ENCODE measurements around the gene CPTP. TPM values are rescaled to one million over a fixed set of nuclear protein-coding genes. Genes with fewer than 3 reads are reported as not detected.

The CPTP gene
- total RNA-seq, 1 donor from 2014 or later, result 36.1 TPM

DNA sequence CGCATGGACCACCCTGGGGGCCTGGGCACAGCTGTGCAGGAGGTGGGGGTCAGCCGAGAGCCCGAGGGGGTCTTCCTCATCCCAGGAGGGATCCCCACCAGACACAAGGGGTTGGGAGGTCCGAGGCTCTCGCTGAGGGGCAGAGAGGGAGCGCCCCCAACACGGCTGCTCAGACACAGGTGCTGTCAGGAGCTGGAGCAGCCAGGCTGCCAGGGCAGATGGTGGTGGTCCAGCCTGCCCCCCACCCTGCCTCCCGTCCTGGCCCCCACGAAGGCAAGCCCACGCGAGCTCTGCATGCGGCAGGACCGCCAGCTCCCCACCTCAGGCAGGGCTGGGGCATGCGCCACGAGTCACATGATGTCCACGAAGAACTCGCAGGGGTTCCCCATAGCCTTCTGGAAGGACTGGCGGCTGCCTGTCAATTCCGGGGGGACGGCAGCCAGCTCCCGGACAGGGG, 11.2 kb downstream of the CPTP start:
- DNase-seq (ENCODE audit: low spot score), result no peak

DNA sequence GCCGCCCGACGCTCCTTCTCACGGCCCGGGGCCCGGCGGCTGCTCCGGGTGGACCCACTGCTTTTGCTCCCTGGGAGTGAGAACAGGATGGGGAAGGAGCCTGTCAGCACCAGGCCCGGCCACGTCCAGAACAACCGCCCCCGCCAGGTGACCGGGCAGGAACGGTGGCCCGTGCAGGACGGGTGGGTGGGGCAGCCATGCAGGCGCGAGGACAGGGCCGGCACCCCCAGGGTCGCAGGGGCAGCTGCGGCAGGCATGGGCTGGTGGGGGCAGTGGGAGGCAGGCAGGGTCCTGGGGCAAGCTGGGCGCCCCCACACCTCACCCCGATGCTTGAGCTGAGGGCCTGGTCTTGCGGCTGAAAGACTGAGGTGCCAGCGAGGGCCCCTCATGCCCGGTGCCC, 11.8 kb downstream of the CPTP start:
- DNase-seq (ENCODE audit: low spot score), result no peak

DNA sequence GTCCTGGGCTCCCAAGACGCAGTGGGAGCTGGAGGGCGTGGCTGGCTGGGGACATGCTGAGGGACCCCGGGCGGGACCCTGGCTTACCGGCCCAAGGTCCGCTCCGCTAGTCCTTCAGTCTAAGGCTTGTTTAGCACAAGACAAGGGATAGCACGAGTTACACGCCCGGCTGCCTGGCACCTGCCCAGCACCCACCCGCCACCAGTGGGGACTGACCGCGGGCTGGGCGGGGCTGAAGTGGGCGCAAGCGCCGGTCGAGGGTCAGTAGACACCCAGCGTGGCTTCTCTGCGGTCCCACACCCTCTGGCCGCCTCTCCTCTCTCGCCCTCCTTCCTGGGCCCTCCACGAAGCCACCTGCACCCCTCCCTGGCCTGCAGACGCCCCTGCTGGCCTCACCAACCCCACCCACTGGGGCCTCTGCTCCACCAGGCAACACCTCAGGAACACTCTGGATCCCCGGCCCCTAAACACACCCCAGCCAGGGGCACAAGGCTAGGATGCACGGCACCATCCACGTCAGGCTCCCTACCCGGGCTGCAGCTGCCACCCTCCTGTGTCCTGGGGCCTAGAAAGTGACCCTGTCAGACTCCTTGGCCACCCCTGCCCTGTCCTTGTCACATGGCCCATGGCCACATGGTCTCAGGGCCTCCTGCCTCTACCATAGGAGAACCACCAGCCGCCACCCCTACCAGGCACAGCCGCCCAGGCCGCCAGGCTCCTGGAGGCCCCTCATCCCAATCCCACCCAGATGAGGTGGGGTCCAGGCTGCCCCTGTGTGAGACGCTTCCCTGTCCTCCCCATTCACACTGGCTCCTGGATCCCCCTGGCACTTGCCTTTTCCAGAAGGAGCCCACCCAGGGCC, 12.6 kb downstream of the CPTP start:
- DNase-seq (ENCODE audit: low spot score), result no peak

DNA sequence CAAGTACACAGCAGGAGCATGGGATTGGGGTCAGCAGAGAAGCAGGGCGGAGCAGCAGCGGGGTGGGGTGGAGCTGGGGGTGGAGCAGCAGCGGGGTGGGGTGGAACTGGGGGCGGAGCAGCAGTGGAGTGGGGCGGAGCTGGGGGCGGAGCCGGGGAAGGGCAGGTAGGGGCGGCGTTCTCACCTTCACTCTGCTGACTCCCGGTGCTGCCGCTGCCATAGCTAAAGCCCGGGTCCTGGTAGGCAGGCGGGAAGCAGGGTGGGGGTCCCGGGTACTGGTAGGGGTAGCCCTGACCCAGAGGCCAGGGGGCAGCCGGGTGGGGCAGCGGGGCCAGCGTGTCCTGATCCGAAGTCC, 13.2 kb downstream of the CPTP start:
- DNase-seq (ENCODE audit: low spot score), result no peak

DNA sequence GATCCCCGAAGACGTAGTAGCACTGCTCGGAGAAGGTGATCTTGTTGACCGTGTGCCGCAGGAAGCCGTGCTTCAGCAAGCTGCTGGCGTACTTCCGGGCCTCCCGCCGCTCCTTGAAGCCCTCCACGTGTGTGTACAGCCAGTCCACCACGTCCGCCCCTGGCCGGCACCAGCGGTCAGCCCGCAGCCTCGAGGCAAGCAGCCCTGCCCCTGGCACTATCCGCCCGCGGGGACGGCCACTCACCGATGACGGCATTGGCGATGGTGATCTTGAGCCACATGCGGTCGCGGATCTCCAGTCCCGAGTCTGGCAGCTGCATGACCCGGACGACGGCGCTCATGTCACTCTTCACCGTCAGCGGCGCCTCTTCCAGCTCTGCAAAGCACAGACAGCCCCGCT, 13.7 kb downstream of the CPTP start:
- DNase-seq (ENCODE audit: low spot score), result no peak

DNA sequence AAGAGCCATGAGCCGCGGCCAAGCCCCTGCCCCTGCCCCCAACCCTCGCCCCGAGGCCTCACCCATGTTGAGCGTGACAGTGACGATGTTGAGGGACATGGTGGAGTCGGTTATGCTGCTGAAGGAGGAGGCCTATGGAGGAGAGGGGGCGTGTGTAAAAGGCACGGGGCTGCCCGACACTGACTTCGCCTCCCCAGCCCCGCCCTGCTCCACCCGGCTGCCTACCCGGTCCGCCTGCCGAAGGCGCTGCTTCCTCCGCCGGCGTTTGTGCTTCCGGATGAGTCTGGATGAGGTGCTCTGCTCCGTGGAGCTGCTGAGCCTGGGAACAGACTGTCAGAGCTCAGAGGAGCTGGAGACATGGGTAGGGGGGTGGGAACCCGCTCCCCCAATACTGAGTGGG, 15.6 kb downstream of the CPTP start:
- no peak for DNase-seq (ENCODE audit: low spot score)

DNA sequence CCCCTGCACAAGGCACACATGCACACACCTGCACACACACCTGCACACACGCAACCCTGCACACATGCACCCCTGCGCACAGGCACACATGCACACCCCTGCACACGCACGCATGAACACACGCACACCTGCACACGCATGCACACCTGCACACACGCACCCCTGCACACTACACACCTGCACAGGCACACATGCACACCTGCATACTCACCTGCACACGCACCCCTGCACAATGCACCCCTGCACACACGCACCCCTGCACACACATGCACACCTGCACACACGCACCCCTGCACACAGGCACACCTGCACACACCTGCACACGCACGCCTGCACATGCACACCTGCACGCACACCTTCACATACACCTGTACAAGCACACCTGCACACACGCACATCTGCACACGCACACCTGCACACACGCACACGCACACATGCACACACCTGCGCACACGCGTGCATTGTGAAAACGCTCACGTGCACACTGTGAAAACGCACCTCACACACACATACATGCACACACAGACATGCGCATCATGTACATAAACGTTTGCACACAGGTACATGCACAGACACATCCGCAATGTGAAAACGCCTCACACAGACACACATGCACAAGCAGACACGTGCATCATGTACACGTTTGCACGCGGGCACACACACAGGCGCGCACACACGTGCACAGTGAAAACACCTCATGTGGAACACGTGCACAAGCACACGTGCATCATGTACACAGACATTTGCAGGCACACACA, 16.4 kb downstream of the CPTP start:
- no peak for DNase-seq (ENCODE audit: low spot score)

DNA sequence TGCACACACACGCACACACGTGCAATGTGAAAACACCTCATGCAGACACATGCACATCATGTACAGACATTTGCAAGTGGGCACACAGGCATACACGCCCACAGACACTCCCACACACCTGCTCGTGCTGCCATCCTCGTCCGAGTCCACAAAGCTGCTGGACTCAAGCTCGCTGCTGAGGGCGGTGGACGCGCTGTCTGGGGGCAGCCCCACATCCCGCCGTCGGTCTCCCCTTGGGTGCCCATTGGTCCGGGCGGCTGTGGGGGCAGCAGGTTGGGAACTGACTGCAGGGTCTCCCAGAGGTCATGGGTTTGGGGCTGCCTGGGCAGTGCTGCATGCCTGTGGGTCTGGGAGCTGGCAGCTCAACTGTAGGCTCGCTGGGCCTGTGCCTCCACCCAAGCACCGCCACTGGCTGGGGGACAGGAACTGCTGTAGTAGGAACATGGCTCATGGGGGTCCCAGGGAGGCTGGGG, 17.0 kb downstream of the CPTP start:
- no peak for DNase-seq (ENCODE audit: low spot score)

DNA sequence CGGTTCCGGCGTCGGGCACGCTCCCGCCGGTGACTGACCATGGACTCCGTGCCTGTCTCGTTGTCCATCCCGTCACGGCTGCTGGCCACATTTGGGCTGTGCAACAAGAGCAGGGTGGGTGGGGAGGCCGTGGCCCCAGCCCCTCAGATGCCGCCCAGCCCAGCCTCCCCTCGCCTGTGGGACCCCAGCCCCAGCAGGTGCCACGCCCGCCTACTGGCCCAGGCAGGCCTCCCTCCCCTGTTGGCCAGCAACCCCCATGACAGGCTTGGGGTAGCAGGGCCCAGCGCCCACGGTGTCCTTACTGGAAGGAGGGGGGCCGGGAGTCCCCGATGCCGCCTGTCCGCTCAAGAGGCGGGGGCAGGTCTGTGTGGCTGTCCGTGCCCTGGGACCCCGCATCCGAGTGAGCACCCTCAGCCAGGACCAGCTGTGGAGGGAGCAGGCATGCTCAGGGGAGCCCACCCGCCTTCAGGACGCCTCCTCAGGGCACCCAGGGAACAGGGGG, 17.5 kb downstream of the CPTP start:
- DNase-seq (ENCODE audit: low spot score), result no peak

DNA sequence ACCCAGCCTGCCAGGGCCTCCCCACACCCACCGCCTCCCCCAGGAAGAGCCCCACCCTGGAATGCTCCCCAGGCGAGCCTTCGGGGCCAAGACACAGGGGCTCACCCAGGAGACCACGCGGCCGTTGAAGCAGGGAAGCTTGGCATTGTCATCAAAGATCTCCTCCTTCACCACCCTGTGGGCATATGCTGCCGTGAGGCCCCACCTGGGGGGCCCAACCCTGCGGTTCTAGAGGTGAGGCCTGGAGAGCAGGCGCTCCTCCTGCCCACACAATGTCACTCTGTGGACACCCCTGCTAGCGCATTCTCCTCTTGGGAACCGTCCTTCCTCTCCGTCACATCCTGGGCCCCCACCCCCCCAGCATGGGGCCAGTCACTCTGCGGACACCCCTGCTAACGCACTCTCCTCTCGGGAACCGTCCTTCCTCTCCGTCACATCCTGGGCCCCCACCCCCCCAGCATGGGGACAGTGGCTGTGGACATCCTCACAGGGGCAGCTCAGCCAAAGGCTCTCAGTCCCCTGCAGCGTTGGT, 18.0 kb downstream of the CPTP start:
- no peak for DNase-seq (ENCODE audit: low spot score)

DNA sequence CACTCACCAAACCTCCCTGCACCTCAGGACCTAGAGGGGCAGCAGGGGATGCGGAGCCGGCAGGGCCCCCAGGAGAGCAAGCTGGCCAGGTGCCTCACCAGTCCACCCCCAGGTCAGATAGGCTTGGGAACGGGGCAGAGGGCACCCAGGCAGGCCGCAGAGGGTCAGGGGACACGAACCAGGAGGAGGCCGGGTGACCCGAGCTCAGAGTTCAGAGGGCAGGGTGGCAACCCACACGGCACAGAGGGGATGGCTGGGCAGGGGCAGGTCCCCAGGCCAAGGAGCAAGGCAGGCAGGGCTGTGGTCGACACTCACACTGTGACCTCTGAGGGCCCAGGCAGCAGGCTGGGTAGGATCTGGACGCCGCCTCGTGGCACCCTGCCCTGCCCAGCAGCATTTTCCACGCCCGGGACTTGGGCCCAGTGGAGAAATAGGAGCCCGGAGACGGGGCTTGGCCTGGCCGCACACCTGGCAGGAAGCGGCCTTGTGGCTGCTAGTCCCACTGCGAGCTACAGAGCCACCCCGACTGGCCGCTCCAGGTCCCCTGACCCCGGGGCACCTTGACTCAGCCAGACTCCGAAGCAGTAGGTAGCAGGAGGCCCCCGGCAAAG, 19.3 kb downstream of the CPTP start:
- DNase-seq (ENCODE audit: low spot score), result no peak

DNA sequence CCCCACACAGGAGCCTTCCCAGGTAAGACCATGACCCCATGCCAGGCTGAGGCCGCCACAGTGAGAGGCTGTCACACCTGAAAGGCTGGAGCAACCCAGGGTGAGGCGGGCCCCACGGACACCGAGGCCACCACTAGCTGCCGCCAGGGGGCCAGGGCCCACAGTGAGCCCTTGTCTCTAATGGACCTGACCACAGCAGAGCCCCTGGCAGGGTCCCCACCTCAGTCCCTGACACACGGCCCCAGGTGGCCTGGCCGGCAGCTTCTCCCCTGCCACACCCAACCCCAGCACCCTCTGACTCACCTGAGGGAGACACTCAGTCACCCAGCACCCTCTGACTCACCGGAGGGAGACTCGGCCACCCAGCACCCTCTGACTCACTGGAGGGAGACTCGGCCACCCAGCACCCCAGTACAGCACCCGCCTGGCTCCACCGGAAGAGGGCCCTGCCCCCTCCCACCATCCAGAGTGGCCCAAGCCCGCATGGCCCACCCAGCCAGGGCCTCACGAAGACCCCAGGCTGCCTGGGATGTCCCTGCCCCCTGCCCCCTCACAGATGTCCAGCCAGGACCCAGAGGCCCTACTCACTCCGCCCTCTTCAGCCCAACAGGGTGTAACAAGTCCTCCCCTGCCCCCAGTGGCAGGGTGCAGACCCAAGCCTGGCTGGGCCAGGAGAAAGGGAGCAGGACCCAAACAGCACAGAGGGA, 20.2 kb downstream of the CPTP start:
- DNase-seq (ENCODE audit: low spot score), result no peak

DNA sequence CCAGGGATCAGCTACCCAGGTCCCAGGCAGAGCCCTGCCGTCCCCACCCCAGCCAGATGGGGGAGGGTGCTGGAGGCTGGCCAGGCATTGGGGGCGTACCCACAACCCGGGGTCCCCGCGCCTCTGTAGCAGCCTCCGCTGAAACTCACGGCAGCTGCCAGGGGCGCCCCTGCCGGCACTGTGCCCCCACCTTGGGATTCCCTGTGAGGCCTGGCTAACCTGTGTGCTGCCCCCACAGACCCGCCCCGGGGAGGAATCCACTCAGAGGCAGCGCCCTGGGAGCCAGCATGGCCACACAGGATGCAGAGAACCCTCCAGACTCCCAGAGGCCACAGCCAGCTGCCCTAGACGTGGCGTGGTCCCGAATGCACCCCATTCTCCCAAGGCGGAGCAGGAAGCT, 20.8 kb downstream of the CPTP start:
- no peak for DNase-seq (ENCODE audit: low spot score)

DNA sequence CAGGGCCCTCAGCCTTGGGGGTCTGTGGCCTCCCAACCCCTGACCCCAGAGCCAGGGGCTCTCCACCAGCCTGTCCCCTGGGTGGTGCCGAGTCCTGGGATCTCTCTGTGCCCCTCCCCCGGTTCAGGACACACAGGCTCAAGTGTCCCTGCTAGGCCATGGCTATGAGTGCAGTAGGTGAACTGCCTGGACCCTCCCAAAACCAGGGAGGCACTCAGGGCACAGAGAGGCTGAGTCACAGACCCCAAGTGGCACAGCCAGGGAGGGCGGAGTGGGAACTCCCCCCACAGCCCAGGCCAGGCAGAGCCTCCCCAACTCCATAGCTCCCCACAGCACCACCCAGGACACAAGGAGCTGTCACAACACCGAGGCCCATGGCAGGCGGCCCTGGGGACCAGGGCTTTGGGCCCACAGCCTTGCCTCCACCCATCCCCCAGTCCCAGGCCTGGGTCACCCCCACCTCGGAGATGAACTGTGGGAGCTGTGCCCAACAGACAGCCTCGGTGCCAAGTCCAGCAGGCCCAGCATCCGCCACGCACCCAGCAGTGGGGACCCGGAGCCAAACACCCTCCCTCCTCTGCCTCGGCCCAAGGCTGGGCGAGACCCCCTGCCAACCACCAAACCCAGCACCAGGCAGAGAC, 21.4 kb downstream of the CPTP start:
- DNase-seq (ENCODE audit: low spot score), result no peak

DNA sequence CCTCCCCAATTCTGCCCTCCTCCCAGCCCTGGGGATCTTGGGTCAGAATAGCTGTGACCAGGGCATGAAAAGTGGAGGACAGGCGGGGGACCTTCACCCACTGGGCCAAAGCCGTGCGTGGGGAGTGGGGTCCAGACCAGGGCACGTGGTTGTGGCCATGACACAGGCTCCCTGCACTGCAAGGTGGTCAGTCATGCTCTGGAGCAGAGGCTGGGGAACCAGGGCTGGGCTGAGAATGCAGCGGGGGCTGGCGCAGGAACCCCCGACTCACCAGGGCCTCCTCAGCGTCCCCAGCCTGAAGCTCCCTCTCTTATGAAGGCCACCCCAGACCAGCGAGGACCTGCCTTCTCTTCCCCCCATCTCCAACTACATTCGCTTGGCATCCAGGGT, 21.9 kb downstream of the CPTP start:
- DNase-seq (ENCODE audit: low spot score), result no peak

DNA sequence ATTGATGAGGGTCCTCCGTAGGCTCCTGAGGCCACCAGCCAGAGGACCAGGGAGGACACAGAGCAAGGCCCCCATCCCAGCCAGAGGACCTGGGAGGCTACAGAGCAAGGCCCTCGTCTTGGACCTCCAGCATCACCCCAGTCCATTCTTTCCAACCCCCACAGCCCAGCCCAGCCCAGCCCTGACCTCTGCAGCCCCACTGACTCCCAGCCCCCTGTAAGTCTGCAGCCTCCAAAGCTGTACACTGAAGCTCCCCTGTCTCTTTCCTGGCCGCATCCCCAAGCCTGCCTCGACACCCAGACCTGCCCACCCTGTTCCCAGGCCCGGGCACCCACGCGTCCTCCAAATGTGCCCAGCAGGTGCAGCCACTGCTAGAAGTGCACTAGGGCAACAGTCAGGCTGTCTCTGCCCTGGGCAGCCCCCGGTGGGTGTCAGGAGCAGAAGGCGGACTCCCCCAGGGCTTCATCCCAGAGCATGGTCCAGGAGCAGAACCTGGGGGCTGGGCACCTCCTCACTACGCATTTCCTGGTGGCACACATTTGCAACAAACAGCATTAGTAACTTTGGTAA, 22.5 kb downstream of the CPTP start:
- DNase-seq (ENCODE audit: low spot score), result no peak

DNA sequence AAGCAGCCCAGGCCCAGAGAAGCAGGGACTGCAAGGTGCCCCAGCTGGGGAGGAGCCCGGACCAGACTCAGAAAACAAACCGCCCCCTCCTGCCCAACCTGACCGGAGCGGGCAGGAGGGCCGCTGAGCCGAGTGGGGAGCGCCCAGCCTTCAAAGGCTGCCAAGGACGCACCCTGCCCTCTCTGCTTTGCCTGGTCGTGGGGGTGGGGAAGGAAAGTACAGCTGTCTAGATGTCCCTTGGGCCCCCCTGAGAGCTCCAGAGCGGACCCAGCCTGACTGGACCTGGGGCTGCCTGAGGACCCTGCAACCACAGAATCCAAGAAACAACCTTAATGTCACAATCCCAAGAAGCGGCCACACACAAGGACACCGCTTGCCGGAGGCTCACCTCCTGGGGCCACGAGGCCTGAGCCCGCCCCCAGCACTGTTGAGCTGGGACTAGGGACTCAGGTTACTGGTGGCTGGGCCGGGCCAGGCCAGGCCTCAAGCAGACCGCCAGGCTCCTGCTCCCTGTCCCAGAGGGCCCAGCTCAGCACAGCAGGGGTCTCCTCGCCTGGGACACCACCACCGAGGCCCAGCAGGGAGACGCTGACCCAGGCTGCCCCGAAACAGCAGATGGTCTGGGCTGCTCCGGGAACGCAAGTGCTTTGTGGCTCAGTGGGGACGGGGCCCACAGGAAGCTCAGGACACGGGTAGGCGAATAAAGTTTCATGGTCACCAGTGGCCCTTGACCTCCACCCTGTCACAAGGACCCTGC, 23.2 kb downstream of the CPTP start:
- no peak for DNase-seq (ENCODE audit: low spot score)

DNA sequence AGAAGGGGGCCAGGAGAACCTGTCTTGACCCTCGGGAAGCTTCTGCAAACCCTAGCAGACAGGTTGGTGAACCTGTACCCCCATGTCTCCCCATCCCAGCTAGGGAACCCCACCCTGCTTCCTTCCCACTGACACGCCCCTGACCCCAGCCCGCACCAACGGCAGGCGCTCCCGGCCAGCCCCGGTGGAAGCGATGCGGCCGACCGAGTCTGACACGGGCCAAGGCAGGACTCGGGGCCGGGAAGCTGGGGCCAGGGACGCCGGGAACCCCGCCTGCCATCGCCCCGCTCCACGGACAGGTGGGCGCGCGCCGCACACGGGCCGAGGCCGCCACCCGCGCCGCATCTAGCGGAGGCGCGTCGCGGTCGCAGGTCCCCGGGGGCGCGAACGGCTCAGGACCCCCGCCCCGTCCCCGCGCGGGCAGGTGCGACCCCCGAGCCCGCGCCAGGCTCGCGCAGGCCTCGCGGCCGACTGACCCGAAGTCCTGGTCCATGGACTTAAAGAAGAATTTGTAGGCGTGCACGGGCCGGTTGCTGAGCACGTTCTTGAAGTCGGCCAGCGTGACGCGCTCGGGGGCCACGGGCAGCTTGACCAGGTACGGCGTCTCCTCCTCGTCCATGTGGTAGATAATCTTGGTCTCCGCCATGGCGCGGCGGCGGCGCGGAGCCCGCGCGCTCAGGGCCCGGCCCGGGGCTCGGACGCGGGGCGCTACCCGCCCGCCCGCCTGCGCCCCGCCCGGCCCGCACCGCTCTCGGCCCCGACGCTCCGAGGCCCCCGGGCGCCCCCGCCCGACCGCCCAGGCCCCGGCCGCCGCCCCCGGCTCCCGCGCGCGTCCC, 24.0 kb downstream of the CPTP start:
- no peak for DNase-seq (ENCODE audit: low spot score)
